SK-N-SH treated with all-trans-retinoic acid at 6 μM for 48 hours (cell line): ENCODE data around the gene MCOLN3.

Experiments used
- ATAC-seq: fragments of 200-7000 bp; cut with Tn5 transposase; 3 replicates; pipeline ENCODE4 v1.9.1; 2020; ENCODE audit warnings: mild to moderate bottlenecking, moderate library complexity
- CSDC2 ChIP-seq: fragments of 250-450 bp; sonication (Bioruptor Pico); IDR thresholded peaks from 2 replicates; pipeline ENCODE4 v1.5.0; 2020; ENCODE audit warnings: mild to moderate bottlenecking, moderate library complexity
- ESRRG ChIP-seq: fragments of 250-450 bp; sonication (Bioruptor Pico); IDR thresholded peaks from 2 replicates; pipeline ENCODE4 v1.6.1; 2021; ENCODE audit warnings: mild to moderate bottlenecking
- GLIS3 ChIP-seq: fragments of 250-450 bp; sonication (Bioruptor Pico); IDR thresholded peaks from 2 replicates; pipeline ENCODE4 v1.5.0; 2020; ENCODE audit warnings: mild to moderate bottlenecking, moderate library complexity
- ISL1 ChIP-seq: fragments of 250-450 bp; sonication (Bioruptor Pico); IDR thresholded peaks from 2 replicates; pipeline ENCODE4 v2.1.2; 2022; ENCODE audit warnings: mild to moderate bottlenecking, moderate library complexity
- PATZ1 ChIP-seq: fragments of 250-450 bp; sonication (Bioruptor Pico); IDR thresholded peaks from 2 replicates; pipeline ENCODE4 v1.8.0; 2020; ENCODE audit warnings: mild to moderate bottlenecking, moderate library complexity, borderline replicate concordance
- PPARA ChIP-seq: fragments of 250-450 bp; sonication (Bioruptor Pico); IDR thresholded peaks from 2 replicates; pipeline ENCODE4 v1.5.0; 2020; ENCODE audit warnings: mild to moderate bottlenecking, borderline replicate concordance
- SNAI2 ChIP-seq: fragments of 250-450 bp; sonication (Bioruptor Pico); IDR thresholded peaks from 2 replicates; pipeline ENCODE4 v1.5.0; 2020; ENCODE audit warnings: mild to moderate bottlenecking, moderate library complexity
- TCF4 ChIP-seq: fragments of 250-450 bp; sonication (Bioruptor Pico); IDR thresholded peaks from 2 replicates; pipeline ENCODE4 v1.8.0; 2021; ENCODE audit warnings: mild to moderate bottlenecking, moderate library complexity, borderline replicate concordance
- ZC3H10 ChIP-seq: fragments of 250-450 bp; sonication (Bioruptor Pico); IDR thresholded peaks from 2 replicates; pipeline ENCODE4 v1.5.1; 2021; ENCODE audit warnings: mild to moderate bottlenecking, moderate library complexity
- ZFP3 ChIP-seq: fragments of 250-450 bp; sonication (Bioruptor Pico); IDR thresholded peaks from 2 replicates; pipeline ENCODE4 v1.5.0; 2020; ENCODE audit warnings: mild to moderate bottlenecking, moderate library complexity
- ZFP30 ChIP-seq: fragments of 450-650 bp; formaldehyde crosslinking; IDR thresholded peaks from 2 replicates; pipeline ENCODE4 v1.5.0; 2022; ENCODE audit warnings: mild to moderate bottlenecking, moderate library complexity
- ZNF565 ChIP-seq: fragments of 450-650 bp; formaldehyde crosslinking; conservative IDR thresholded peaks from 2 replicates; pipeline ENCODE4 v1.5.0; 2020; ENCODE audit warnings: low read depth, mild to moderate bottlenecking, moderate library complexity
- ZNF70 ChIP-seq: fragments of 450-650 bp; formaldehyde crosslinking; IDR thresholded peaks from 2 replicates; pipeline ENCODE4 v1.5.0; 2020; ENCODE audit warnings: mild to moderate bottlenecking, moderate library complexity
- ZNF8 ChIP-seq: fragments of 450-650 bp; formaldehyde crosslinking; IDR thresholded peaks from 2 replicates; pipeline ENCODE4 v1.5.0; 2020; ENCODE audit warnings: mild to moderate bottlenecking, moderate library complexity
- TF ChIP-seq, protein P1 (sequence below): fragments of 250-450 bp; sonication (Bioruptor Pico); IDR thresholded peaks from 2 replicates; pipeline ENCODE4 v1.5.1; 2020; ENCODE audit warnings: low read depth, mild to moderate bottlenecking, moderate library complexity
- TF ChIP-seq, protein P2 (sequence below): fragments of 250-450 bp; sonication (Bioruptor Pico); IDR thresholded peaks from 2 replicates; pipeline ENCODE4 v1.8.0; 2021; ENCODE audit warnings: low read depth, mild to moderate bottlenecking, moderate library complexity, borderline replicate concordance
- TF ChIP-seq, protein P3 (sequence below): fragments of 250-450 bp; sonication (Bioruptor Pico); IDR thresholded peaks from 2 replicates; pipeline ENCODE4 v1.5.0; 2020; ENCODE audit warnings: mild to moderate bottlenecking, moderate library complexity

The MCOLN3 gene

DNA sequence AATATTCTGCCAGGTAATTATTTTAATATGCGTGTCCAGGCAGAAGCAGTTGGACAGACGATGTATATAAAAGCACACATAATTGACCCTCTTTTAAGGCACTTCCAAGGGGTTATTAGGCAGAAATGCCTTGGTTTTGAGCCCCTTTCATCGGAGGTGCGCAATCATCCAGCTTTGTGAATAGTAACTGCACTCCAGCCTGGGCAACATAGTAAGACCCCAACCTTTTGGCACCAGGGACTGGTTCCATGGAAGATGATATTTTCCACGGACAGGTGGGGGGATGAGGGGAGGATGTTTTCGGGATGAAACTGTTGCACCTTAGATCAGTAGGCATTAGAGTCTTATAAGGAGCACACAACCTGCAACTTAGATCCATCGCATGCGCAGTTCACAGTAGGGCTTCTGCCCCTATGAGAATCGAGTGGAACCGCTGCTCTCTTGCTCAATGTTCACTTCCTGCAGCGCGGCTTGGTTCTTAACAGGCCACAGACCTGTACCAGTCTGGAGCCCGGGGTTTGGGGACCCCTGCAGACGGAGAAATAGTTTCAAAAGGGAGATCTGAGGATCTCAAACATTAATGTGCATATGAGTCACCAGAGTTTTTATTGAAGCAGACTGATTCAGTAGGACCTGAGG, 49.5 kb downstream of the MCOLN3 start:
- TF ChIP-seq, protein P1, sequence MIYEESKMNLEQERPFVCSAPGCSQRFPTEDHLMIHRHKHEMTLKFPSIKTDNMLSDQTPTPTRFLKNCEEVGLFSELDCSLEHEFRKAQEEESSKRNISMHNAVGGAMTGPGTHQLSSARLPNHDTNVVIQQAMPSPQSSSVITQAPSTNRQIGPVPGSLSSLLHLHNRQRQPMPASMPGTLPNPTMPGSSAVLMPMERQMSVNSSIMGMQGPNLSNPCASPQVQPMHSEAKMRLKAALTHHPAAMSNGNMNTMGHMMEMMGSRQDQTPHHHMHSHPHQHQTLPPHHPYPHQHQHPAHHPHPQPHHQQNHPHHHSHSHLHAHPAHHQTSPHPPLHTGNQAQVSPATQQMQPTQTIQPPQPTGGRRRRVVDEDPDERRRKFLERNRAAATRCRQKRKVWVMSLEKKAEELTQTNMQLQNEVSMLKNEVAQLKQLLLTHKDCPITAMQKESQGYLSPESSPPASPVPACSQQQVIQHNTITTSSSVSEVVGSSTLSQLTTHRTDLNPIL (CRISPR knock-in tag): no peak
- TF ChIP-seq ZNF8 (no peak), PPARA (CRISPR knock-in tag) (no peak), ZFP3 (CRISPR knock-in tag) (no peak), ISL1 (CRISPR knock-in tag) (no peak), TCF4 (CRISPR knock-in tag) (no peak), PATZ1 (no peak), ZNF565 (no peak), CSDC2 (no peak), GLIS3 (CRISPR knock-in tag) (no peak), ESRRG (no peak)
- TF ChIP-seq, protein P2, sequence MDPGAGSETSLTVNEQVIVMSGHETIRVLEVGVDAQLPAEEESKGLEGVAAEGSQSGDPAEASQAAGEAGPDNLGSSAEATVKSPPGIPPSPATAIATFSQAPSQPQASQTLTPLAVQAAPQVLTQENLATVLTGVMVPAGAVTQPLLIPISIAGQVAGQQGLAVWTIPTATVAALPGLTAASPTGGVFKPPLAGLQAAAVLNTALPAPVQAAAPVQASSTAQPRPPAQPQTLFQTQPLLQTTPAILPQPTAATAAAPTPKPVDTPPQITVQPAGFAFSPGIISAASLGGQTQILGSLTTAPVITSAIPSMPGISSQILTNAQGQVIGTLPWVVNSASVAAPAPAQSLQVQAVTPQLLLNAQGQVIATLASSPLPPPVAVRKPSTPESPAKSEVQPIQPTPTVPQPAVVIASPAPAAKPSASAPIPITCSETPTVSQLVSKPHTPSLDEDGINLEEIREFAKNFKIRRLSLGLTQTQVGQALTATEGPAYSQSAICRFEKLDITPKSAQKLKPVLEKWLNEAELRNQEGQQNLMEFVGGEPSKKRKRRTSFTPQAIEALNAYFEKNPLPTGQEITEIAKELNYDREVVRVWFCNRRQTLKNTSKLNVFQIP: no peak
- TF ChIP-seq, protein P3, sequence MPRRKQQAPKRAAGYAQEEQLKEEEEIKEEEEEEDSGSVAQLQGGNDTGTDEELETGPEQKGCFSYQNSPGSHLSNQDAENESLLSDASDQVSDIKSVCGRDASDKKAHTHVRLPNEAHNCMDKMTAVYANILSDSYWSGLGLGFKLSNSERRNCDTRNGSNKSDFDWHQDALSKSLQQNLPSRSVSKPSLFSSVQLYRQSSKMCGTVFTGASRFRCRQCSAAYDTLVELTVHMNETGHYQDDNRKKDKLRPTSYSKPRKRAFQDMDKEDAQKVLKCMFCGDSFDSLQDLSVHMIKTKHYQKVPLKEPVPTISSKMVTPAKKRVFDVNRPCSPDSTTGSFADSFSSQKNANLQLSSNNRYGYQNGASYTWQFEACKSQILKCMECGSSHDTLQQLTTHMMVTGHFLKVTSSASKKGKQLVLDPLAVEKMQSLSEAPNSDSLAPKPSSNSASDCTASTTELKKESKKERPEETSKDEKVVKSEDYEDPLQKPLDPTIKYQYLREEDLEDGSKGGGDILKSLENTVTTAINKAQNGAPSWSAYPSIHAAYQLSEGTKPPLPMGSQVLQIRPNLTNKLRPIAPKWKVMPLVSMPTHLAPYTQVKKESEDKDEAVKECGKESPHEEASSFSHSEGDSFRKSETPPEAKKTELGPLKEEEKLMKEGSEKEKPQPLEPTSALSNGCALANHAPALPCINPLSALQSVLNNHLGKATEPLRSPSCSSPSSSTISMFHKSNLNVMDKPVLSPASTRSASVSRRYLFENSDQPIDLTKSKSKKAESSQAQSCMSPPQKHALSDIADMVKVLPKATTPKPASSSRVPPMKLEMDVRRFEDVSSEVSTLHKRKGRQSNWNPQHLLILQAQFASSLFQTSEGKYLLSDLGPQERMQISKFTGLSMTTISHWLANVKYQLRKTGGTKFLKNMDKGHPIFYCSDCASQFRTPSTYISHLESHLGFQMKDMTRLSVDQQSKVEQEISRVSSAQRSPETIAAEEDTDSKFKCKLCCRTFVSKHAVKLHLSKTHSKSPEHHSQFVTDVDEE (CRISPR knock-in tag): no peak
- no peak for ATAC-seq

DNA sequence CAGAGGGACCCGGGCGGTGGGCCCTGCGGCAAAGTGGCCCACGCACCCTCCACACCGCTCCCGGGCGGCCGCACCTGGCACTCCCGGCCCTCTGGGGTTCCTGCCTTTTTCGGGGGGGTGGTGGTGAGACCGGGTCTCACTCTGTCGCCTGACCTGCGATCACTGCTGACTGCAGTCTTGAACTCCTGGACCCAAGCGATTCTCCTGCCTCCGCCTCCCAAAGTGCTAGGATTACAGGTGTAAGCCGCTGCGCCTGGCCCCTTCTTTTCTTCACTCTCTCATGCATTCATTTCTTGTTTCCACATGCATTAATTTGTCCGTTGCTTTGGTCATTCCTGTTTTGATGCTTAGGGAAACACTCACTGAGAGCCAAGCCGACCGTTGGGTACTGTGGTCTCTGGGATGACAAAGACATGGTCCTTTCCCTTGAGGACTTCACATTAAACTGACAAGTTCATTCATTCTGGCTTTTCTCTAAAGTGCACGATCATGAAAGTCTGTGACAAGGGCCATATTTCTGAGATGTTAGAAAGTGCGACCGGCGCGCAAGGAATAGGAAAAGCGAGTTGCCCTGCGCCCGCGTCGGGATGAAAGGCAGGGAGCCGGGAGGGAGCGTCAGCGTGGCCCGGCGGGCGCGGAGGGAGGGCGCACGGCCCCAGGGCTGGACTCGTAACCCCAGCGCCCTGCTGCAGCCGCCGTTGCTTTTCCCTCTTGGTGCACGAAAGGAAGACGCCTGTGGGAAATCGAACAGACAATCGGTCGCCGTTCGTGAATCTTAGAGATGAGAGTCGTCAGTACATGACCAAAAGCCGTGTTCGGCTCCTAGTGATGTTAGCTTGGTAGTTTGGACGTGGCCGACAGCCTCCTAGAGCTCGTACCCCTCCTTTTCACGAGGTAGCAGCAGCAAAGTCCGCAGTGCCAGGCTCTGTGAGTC, 50.4 kb downstream of the MCOLN3 start:
- peak; percentile 55 for ATAC-seq
- TF ChIP-seq, protein P1 (CRISPR knock-in tag): no peak
- TF ChIP-seq, protein P2: no peak
- TF ChIP-seq ZFP3 (CRISPR knock-in tag) (no peak), ZNF70 (CRISPR knock-in tag) (no peak), ZFP30 (no peak), PATZ1 (no peak), ZC3H10 (CRISPR knock-in tag) (no peak), SNAI2 (CRISPR knock-in tag) (no peak)
- TF ChIP-seq, protein P3 (CRISPR knock-in tag): no peak
- TF ChIP-seq, all 23 proteins: peak for 0
